Keratinocyte (primary cell): ENCODE measurements around the gene FAM120B. TPM values are rescaled to one million over a fixed set of nuclear protein-coding genes. Genes with fewer than 3 reads are reported as not detected.

Source experiments
- DNase-seq: peaks from one replicate; pipeline ENCODE4 v3.0.0-alpha.2; 2011; ENCODE audit warnings: low read depth, missing footprints, low spot score
- FAIRE-seq: peaks from 2 replicates; lab custom pipeline; 2011; peaks lifted over from hg19 to GRCh38; lab: Jason Lieb, UNC
- H2AFZ ChIP-seq: 2 replicates; pipeline ENCODE4 v1.6.0; 2012; ENCODE audit warnings: low read length, control low read depth, inconsistent platforms; ENCODE audit not compliant: control insufficient read depth
- H3K27ac ChIP-seq: 2 replicates; pipeline ENCODE4 v1.5.1; 2011; ENCODE audit warnings: low read length; ENCODE audit not compliant: control insufficient read depth, insufficient read depth
- H3K27me3 ChIP-seq: 3 replicates; pipeline ENCODE4 v1.6.0; 2011; ENCODE audit warnings: low read length; ENCODE audit not compliant: control insufficient read depth, insufficient read depth; ENCODE audit errors: extremely low read depth
- H3K36me3 ChIP-seq, 2 experiments: 2 replicates in 1 of 2; 3 replicates in 1 of 2; pipeline ENCODE4 v1.5.1; 2011; ENCODE audit warnings: low read length in 2 of 2, mild to moderate bottlenecking in 1 of 2; ENCODE audit not compliant: control insufficient read depth in 2 of 2, insufficient read depth in 2 of 2; ENCODE audit errors: extremely low read depth in 1 of 2
- H3K4me1 ChIP-seq: 3 replicates; pipeline ENCODE4 v1.5.1; 2011; ENCODE audit warnings: low read length; ENCODE audit not compliant: control insufficient read depth, insufficient read depth; ENCODE audit errors: extremely low read depth
- H3K4me2 ChIP-seq: 3 replicates; pipeline ENCODE4 v1.6.0; 2011; ENCODE audit warnings: low read depth, low read length; ENCODE audit not compliant: control insufficient read depth, insufficient read depth; ENCODE audit errors: extremely low read depth
- H3K4me3 ChIP-seq, 3 experiments: fragments of 200-600 bp in 1 of 3; sonication (generic) in 1 of 3; 2 replicates in 2 of 3; 3 replicates in 1 of 3; pipeline ENCODE4 v1.5.1; 2011 to 2016; ENCODE audit warnings: low read length in 3 of 3, mild to moderate bottlenecking in 3 of 3, control low read depth in 2 of 3, inconsistent platforms in 1 of 3, low read depth in 1 of 3, mixed read lengths in 1 of 3, mixed run types in 1 of 3, moderate library complexity in 1 of 3; ENCODE audit not compliant: control insufficient read depth in 2 of 3, insufficient read depth in 2 of 3; ENCODE audit errors: extremely low read depth in 1 of 3
- H3K79me2 ChIP-seq: 2 replicates; pipeline ENCODE4 v1.6.0; 2012; ENCODE audit warnings: low read length; ENCODE audit not compliant: control insufficient read depth, insufficient read depth
- H3K9ac ChIP-seq: 3 replicates; pipeline ENCODE4 v1.6.0; 2011; ENCODE audit warnings: low read length; ENCODE audit not compliant: control insufficient read depth, insufficient read depth; ENCODE audit errors: extremely low read depth
- H3K9me1 ChIP-seq: 3 replicates; pipeline ENCODE4 v1.6.0; 2011; ENCODE audit warnings: low read length; ENCODE audit not compliant: control insufficient read depth, insufficient read depth; ENCODE audit errors: extremely low read depth
- H3K9me3 ChIP-seq: 2 replicates; pipeline ENCODE4 v1.5.1; 2012; ENCODE audit warnings: low read depth, low read length; ENCODE audit not compliant: control insufficient read depth
- H4K20me1 ChIP-seq: 3 replicates; pipeline ENCODE4 v1.6.0; 2011; ENCODE audit warnings: low read length; ENCODE audit not compliant: control insufficient read depth, insufficient read depth; ENCODE audit errors: extremely low read depth
- EZH2 ChIP-seq: IDR thresholded peaks from one replicate; pipeline ENCODE4 v1.6.1; 2012; ENCODE audit warnings: inconsistent platforms, mild to moderate bottlenecking, low read length, moderate library complexity
- dilution Hi-C: fragments of 300-500 bp; cut with MboI; formaldehyde crosslinking; loops from one replicate; pipeline ENCODE4 v1.7.0; 2020; ENCODE audit warnings: low sequenced_read_pairs; ENCODE audit not compliant: extremely low pct_ligation_motif_present
- polyA plus RNA-seq, 5 experiments: library from polyadenylated mRNA; depleted of rRNA in 3 of 5; stranded (reverse) in 3 of 5; stranded (forward) in 1 of 5; unstranded in 1 of 5; fragments of >200 nt; gene quantifications; 1 replicate in 1 of 5; 2 replicates in 3 of 5; 3 replicates in 1 of 5; pipeline versions ENCODE4 v1.2.1 to v1.2.3, GENCODE V29; 2011 to 2012; ENCODE audit warnings: missing spikeins in 2 of 5, low read depth in 1 of 5, low replicate concordance in 1 of 5
- TF ChIP-seq, protein P1 (sequence below), 3 experiments: IDR thresholded peaks in 1 of 3; conservative IDR thresholded peaks in 1 of 3; optimal IDR thresholded peaks in 1 of 3; 2 replicates in 2 of 3; 3 replicates in 1 of 3; pipeline versions ENCODE3 to v1.5.1; 2011; ENCODE audit warnings: low read length in 3 of 3, mild to moderate bottlenecking in 3 of 3, moderate library complexity in 2 of 3, control low read depth in 1 of 3, inconsistent platforms in 1 of 3; ENCODE audit not compliant: insufficient read depth in 2 of 3; ENCODE audit errors: extremely low read depth in 1 of 3

Gene FAM120B
- polyA plus RNA-seq, 1 donor (not counting 4 experiments of a cell fraction or from before 2014, with no cell fraction given), result 17.4 TPM

DNA sequence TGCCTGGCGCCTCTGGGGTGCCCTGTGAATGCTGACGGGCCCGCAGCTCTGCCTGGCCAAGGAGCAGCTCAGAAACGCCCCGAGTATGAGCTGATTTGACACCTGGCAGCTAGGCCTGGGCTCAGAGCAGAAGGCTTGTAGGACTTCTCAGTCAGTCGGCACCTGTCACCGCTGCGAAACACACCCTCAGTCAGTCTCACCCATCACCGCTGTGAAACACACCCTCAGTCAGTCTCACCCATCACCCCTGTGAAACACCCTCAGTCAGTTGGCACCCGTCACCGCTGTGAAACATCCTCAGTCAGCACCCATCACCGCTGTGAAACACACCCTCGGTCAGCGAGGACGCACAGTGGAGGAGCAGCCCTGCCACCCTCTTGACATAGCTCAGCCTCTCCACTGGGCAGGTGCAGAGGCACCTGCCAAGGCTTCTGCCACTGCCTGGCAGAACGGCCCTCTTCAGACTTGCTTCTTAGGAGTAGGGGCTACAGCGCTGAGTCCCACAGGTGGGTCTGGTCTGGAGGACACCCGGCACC lies 137.6 kb downstream of the FAM120B start:
- TF ChIP-seq EZH2, result no peak
- TF ChIP-seq, protein P1, sequence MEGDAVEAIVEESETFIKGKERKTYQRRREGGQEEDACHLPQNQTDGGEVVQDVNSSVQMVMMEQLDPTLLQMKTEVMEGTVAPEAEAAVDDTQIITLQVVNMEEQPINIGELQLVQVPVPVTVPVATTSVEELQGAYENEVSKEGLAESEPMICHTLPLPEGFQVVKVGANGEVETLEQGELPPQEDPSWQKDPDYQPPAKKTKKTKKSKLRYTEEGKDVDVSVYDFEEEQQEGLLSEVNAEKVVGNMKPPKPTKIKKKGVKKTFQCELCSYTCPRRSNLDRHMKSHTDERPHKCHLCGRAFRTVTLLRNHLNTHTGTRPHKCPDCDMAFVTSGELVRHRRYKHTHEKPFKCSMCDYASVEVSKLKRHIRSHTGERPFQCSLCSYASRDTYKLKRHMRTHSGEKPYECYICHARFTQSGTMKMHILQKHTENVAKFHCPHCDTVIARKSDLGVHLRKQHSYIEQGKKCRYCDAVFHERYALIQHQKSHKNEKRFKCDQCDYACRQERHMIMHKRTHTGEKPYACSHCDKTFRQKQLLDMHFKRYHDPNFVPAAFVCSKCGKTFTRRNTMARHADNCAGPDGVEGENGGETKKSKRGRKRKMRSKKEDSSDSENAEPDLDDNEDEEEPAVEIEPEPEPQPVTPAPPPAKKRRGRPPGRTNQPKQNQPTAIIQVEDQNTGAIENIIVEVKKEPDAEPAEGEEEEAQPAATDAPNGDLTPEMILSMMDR (optimal IDR thresholded peaks at IDR 0.05 in 1 of 3, IDR thresholded peaks at IDR 0.05 in 1 of 3, conservative IDR thresholded peaks at IDR 0.05 in 1 of 3; ENCODE audit: extremely low read depth in 1 of 3, insufficient read depth in 2 of 3, low read length in 3 of 3), result no peak
- Histone ChIP-seq H3K4me3 (no peak overlapping the region), H3K27ac (no peak overlapping the region), H3K9me3 (no peaks in the 10 kb centered on the region), H3K9me1 (no peaks in the 10 kb centered on the region), H3K36me3 (no peaks in the 10 kb centered on the region), H4K20me1 (no peaks in the 10 kb centered on the region), H2AFZ (no peak overlapping the region), H3K4me2 (no peak overlapping the region), H3K4me1 (peaks cover 8% of the 10 kb centered on the region), H3K9ac (no peak overlapping the region), H3K79me2 (no peaks in the 10 kb centered on the region), H3K27me3 (no peaks in the 10 kb centered on the region)
- dilution Hi-C loops, result no loop called here
- FAIRE-seq, result no peak
- no peak for DNase-seq

DNA sequence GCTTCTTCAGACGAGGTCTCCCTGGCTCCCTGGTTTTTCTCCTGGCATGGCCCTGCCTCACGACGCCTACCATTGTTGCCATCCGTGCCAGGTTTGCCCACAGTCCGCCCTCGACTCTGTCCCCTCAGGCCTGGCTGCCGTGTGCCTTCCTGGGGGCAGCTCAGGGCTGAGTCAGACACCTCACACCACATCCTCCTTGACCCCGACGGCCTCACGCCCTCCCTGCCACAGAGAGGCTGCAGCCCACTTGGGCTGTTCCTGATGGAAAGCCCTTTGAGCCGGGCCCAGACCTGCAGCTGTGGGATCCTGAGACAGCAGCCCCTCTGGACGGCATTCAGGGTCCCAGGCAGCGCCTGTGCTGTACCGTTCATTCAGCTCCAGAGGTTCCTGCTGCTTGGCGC lies 138.3 kb downstream of the FAM120B start:
- Histone ChIP-seq H3K4me2 (no peak overlapping the region), H3K4me1 (peaks cover 5% of the 10 kb centered on the region), H3K27me3 (no peaks in the 10 kb centered on the region), H3K4me3 (no peak overlapping the region), H3K9me3 (no peaks in the 10 kb centered on the region), H3K9ac (no peak overlapping the region), H4K20me1 (no peaks in the 10 kb centered on the region), H2AFZ (no peak overlapping the region), H3K9me1 (no peaks in the 10 kb centered on the region), H3K27ac (no peak overlapping the region), H3K79me2 (no peaks in the 10 kb centered on the region), H3K36me3 (no peaks in the 10 kb centered on the region)
- DNase-seq, result no peak
- TF ChIP-seq, protein P1 (optimal IDR thresholded peaks at IDR 0.05 in 1 of 3, IDR thresholded peaks at IDR 0.05 in 1 of 3, conservative IDR thresholded peaks at IDR 0.05 in 1 of 3; ENCODE audit: extremely low read depth in 1 of 3, insufficient read depth in 2 of 3, low read length in 3 of 3), result no peak
- TF ChIP-seq EZH2, result no peak
- dilution Hi-C loops, result no loop called here
- FAIRE-seq, result no peak
